Activated T-cell treated with anti-CD3 and anti-CD28 coated beads, Interleukin-2, amount 50 U/mL, for 24 hours (primary cell): Measurements from ENCODE around the gene CMTR1.

Source experiments
- DNase-seq: peaks from one replicate; pipeline ENCODE4 v3.0.0-alpha.2; 2020
- H3K27ac Mint-ChIP-seq: 2 replicates; pipeline ENCODE4 v1.8.0; 2020; ENCODE audit warnings: mild to moderate bottlenecking, mixed read lengths
- H3K27me3 Mint-ChIP-seq: 2 replicates; pipeline ENCODE4 v1.8.0; 2020; ENCODE audit warnings: mixed read lengths
- H3K36me3 Mint-ChIP-seq: 2 replicates; pipeline ENCODE4 v1.8.0; 2020; ENCODE audit warnings: low read depth, mixed read lengths
- H3K4me1 Mint-ChIP-seq: 2 replicates; pipeline ENCODE4 v1.8.0; 2020; ENCODE audit warnings: low read depth, mixed read lengths
- H3K4me3 Mint-ChIP-seq: 2 replicates; pipeline ENCODE4 v1.8.0; 2020; ENCODE audit warnings: mild to moderate bottlenecking, moderate library complexity, mixed read lengths
- H3K9me3 Mint-ChIP-seq: 2 replicates; pipeline ENCODE4 v1.8.0; 2020; ENCODE audit warnings: mixed read lengths

CMTR1 gene

DNA sequence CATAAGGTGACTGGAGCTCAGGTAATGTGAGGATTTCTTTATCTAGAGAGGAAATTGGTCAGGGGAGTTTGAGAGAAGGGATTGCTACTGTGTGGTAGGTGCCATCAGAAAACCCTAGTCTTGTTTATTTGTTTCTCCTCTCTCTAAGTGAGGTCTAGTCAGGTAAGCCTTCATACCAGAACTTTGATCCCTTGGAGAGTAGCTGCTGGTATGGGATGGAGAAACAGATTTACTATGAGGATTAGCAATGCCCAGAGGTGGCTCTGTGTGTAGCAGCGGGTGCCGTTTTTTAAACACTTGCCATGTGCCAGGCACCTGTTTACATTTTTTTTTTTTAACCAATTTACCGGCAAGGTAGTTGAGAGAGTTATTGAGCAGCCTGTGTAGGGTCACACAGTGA lies 19.5 kb downstream of the CMTR1 start:
- Mint-ChIP-seq H3K36me3 (peaks cover 95% of the 10 kb centered on the region), H3K27me3 (no peaks in the 10 kb centered on the region), H3K27ac (peak overlapping the region; percentile 81), H3K4me1 (peaks cover 25% of the 10 kb centered on the region), H3K9me3 (no peaks in the 10 kb centered on the region), H3K4me3 (no peak overlapping the region)
- DNase-seq = no peak

DNA sequence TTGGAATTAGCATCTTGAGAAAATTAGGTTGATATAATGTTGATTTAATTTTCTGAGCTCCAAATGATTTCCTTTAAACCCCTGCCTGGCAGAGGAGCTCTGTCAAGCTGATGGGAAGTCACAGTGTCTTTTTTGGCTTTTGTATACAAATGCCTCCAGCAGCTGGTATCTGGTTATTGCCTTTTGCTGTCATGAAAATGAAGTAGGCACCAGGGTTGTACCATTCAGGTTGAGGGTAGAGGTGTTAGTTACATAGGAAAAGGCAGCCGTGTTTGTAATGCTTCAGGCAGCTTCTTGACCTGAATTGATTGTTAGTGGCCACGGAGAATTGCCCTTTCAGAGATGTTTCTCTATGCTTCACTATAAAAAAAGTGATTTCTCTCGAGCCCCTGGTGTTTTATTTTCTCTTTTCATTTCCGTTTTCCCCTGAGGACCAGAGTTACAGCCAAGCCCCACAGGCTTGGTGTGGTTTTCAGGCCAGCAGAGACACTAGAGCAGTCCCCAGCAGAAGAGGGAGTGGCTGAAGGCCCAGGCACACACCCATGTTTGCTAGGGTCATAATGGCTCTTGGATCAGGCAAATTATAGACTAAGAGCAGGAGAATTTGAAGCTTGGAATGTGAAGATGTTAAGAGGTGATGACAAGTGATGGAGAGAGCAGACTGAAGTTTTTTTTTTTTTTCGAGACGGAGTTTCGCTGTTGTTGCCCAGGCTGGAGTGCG lies 21.6 kb downstream of the CMTR1 start:
- DNase-seq = no peak
- H3K4me1 Mint-ChIP-seq = peaks cover 25% of the 10 kb centered on the region
- no peaks in the 10 kb centered on the region for H3K27me3 Mint-ChIP-seq
- peak overlapping the region; percentile 81 for H3K27ac Mint-ChIP-seq
- H3K36me3 Mint-ChIP-seq = peaks cover 97% of the 10 kb centered on the region
- H3K4me3 Mint-ChIP-seq = no peak overlapping the region
- no peaks in the 10 kb centered on the region for H3K9me3 Mint-ChIP-seq

DNA sequence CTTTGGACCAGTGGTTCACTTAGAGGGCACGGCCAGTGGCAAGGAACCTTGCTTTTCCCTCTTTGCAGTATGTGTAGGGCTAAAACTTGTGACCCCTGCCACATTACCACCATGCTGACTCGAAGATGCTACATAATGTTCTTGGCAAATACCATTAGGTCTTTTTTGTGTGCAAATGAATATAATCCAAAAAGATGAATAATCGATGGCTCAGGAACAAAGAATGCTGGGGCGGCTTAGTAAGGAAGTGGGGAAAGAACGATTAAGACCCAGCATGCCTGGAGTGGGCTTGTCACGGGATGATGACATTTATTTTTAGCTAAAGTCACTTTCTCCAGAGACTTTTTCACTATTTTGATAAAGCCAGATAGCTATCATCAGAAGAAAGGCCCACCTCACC lies 23.1 kb downstream of the CMTR1 start:
- H3K27me3 Mint-ChIP-seq = no peaks in the 10 kb centered on the region
- no peaks in the 10 kb centered on the region for H3K9me3 Mint-ChIP-seq
- H3K4me3 Mint-ChIP-seq = no peak overlapping the region
- peaks cover 99% of the 10 kb centered on the region for H3K36me3 Mint-ChIP-seq
- H3K4me1 Mint-ChIP-seq = peaks cover 21% of the 10 kb centered on the region
- no peak for DNase-seq
- H3K27ac Mint-ChIP-seq = no peak overlapping the region

GRCh38 chr6:37456816-37457560 lies 24.0 kb downstream of the CMTR1 start:
- DNase-seq = no peak
- no peak overlapping the region for H3K4me3 Mint-ChIP-seq
- peak overlapping the region; percentile 35 for H3K27ac Mint-ChIP-seq
- no peaks in the 10 kb centered on the region for H3K9me3 Mint-ChIP-seq
- H3K36me3 Mint-ChIP-seq = peaks cover 99% of the 10 kb centered on the region
- H3K4me1 Mint-ChIP-seq = peaks cover 12% of the 10 kb centered on the region
- H3K27me3 Mint-ChIP-seq = no peaks in the 10 kb centered on the region

GRCh38 chr6:37459981-37460800 lies 27.2 kb downstream of the CMTR1 start:
- DNase-seq = no peak
- Mint-ChIP-seq H3K4me1 (no peaks in the 10 kb centered on the region), H3K36me3 (peaks cover 94% of the 10 kb centered on the region), H3K27me3 (no peaks in the 10 kb centered on the region), H3K27ac (no peak overlapping the region), H3K4me3 (no peak overlapping the region), H3K9me3 (no peaks in the 10 kb centered on the region)

DNA sequence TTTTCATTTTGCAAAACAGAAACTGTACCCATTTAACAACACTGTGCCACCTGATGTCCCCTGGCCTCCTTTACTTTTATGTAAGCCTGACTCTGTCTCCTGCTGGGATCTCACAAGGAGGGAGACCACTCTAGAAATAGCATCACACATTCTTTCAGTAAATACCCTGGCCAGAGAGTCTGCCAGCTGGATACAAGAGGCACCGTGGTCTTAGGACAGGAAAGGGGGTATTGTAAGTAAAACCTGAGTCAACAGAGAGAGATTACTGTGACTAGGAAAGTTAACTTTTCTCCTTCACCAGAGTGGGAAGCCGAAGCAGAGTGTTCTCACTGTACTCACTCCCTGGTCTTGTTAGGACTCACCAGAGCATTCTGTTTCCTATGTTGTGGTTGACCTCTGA lies 27.8 kb downstream of the CMTR1 start:
- Mint-ChIP-seq H3K27me3 (no peaks in the 10 kb centered on the region), H3K9me3 (no peaks in the 10 kb centered on the region), H3K4me3 (no peak overlapping the region), H3K4me1 (no peaks in the 10 kb centered on the region), H3K36me3 (peaks cover 94% of the 10 kb centered on the region), H3K27ac (peak overlapping the region; percentile 27)
- DNase-seq = no peak

- Mint-ChIP-seq H3K9me3 (peaks cover 5% of the 10 kb centered on the region), H3K36me3 (peaks cover 91% of the 10 kb centered on the region)
Measured at GRCh38 chr6:37463110-37463509, 30.1 kb downstream of the CMTR1 start.

DNA sequence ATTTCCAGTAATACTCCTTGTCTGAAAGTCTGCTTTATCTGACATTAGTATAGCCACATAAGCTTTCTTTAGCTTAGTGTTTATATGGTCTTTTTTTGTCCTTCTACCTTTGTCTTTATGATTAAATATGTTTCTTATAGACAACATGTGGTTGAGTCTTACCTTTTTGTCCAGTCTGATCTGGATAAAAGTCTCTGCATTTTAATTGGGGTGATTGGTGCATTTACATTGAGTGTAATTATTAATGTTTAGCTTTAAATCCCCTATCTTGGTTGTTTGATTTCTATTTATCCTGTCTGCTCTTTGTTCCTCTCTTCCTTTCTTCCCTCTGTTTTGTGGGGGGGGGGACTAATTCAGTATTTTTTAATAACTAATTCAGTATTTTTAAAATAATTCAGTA lies 34.7 kb downstream of the CMTR1 start:
- no peak overlapping the region for H3K27ac Mint-ChIP-seq
- H3K27me3 Mint-ChIP-seq = no peaks in the 10 kb centered on the region
- no peak overlapping the region for H3K4me3 Mint-ChIP-seq
- no peak for DNase-seq
- peaks cover 85% of the 10 kb centered on the region for H3K36me3 Mint-ChIP-seq
- H3K9me3 Mint-ChIP-seq = peaks cover 5% of the 10 kb centered on the region
- peaks cover 2% of the 10 kb centered on the region for H3K4me1 Mint-ChIP-seq

More at GRCh38 chr6:37463110-37463509, 30.1 kb downstream of the CMTR1 start:
- H3K4me3 Mint-ChIP-seq = no peak overlapping the region
- no peak overlapping the region for H3K27ac Mint-ChIP-seq
- H3K27me3 Mint-ChIP-seq = no peaks in the 10 kb centered on the region
- DNase-seq = no peak
- H3K4me1 Mint-ChIP-seq = no peaks in the 10 kb centered on the region

DNA sequence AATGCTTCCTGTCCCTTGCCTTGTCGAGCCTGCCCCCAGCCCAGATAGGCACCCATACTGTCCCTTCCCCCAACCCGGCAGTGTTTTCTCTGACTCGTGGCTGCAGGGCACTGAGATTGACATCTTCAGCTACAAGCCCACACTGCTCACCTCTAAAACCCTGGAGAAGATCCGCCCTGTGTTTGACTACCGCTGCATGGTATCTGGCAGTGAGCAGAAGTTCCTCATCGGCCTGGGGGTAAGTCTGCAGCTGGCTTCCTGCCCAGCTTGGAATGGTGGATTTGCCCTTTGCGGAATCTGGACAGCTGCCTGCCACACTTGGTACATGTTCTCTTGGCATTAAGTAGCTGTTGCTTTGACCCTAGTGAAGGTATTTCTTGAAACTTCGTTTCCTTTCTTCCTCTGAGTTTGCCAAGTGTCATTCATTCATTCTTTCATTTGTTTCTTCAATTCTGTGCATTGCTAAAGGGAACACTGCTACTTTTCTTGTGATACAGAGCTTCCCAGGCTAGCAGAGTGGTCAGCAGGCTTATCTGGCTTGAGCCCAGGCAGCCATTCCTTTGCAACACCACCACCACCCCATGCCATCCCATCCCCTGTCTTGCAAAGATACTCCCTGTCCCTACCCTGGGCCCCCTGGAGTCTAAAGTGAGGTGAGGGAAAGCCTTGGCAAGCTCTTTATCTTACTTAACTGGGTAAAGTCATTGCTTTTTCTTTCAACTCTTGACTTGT lies 40.5 kb downstream of the CMTR1 start:
- Mint-ChIP-seq H3K4me1 (peaks cover 8% of the 10 kb centered on the region), H3K27ac (no peak overlapping the region), H3K9me3 (no peaks in the 10 kb centered on the region), H3K4me3 (no peak overlapping the region), H3K36me3 (peaks cover 92% of the 10 kb centered on the region), H3K27me3 (no peaks in the 10 kb centered on the region)
- no peak for DNase-seq

DNA sequence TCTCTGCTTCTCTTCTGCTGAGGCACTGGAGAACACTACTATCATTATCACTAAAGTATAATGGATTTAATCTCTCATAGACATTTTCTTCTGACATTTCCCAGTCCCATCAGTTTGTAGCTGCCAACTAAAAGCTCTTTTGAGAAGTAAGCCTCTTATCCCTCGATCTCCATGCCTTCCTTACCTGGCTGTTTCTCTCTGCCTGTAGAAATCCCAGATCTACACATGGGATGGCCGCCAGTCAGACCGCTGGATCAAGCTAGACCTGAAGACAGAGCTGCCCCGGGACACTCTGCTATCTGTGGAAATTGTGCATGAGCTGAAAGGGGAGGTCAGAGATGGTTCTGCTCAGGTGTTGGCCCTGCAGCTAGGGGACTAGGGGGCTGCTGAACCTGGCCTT lies 41.3 kb downstream of the CMTR1 start:
- Mint-ChIP-seq H3K27me3 (no peaks in the 10 kb centered on the region), H3K27ac (peak overlapping the region; percentile 32), H3K4me3 (no peak overlapping the region), H3K4me1 (peaks cover 8% of the 10 kb centered on the region), H3K9me3 (no peaks in the 10 kb centered on the region), H3K36me3 (peaks cover 95% of the 10 kb centered on the region)
- no peak for DNase-seq

- Mint-ChIP-seq H3K36me3 (peaks cover 95% of the 10 kb centered on the region), H3K4me1 (peaks cover 5% of the 10 kb centered on the region), H3K9me3 (no peaks in the 10 kb centered on the region), H3K4me3 (no peak overlapping the region), H3K27ac (peak overlapping the region; percentile 67), H3K27me3 (no peaks in the 10 kb centered on the region)
- no peak for DNase-seq
Measured at GRCh38 chr6:37477191-37477590, 44.2 kb downstream of the CMTR1 start.

- Mint-ChIP-seq H3K36me3 (peaks cover 95% of the 10 kb centered on the region), H3K27me3 (no peaks in the 10 kb centered on the region), H3K9me3 (no peaks in the 10 kb centered on the region), H3K27ac (peak overlapping the region; percentile 67), H3K4me1 (peaks cover 5% of the 10 kb centered on the region), H3K4me3 (no peak overlapping the region)
- no peak for DNase-seq
Measured at GRCh38 chr6:37477656-37478435, 44.8 kb downstream of the CMTR1 start.

DNA sequence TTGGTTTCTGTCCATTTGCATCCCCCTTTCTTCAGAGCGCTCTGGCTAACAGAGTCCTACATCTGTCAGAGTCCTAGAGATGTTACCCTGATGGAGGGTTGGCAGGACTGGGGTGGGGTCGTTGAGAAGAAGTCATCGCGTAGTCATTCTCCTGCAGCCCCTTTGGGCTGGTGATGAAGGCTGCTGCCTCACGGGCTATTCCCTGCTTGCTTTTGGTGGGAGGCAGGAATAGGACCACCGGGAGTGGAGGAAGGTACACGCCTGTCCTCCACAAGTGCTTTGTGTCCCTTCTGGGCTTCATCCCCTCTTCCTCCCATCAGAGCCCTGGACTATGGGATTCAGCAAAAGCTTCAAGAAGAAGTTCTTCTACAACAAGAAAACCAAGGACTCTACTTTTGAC lies 45.8 kb downstream of the CMTR1 start:
- DNase-seq = no peak
- H3K4me1 Mint-ChIP-seq = peaks cover 5% of the 10 kb centered on the region
- peaks cover 96% of the 10 kb centered on the region for H3K36me3 Mint-ChIP-seq
- peak overlapping the region; percentile 72 for H3K27ac Mint-ChIP-seq
- no peak overlapping the region for H3K4me3 Mint-ChIP-seq
- H3K9me3 Mint-ChIP-seq = no peaks in the 10 kb centered on the region
- H3K27me3 Mint-ChIP-seq = no peaks in the 10 kb centered on the region
